C4-2B (cell line): ENCODE results near the gene IQGAP3.

ENCODE experiments used
- CTCF ChIP-seq: fragments of 450-650 bp; conservative IDR thresholded peaks from 2 replicates; pipeline ENCODE4 v1.5.1; 2017; ENCODE audit warnings: mild to moderate bottlenecking
- ZFX ChIP-seq: fragments of 450-650 bp; IDR thresholded peaks from 2 replicates; pipeline ENCODE4 v1.6.1; 2017

- no peak for TF ChIP-seq CTCF
- TF ChIP-seq ZFX, result no peak
These were observed 29.5 kb upstream of the IQGAP3 start for GRCh38 chr1:156601892-156602291.
